Astrocyte (in vitro differentiated cells and primary cell): Measurements from ENCODE around the gene TTBK2.

Source experiments
- CTCF ChIP-seq: IDR thresholded peaks from 2 replicates; pipeline ENCODE4 v1.5.1; 2011; ENCODE audit warnings: low read depth, mild to moderate bottlenecking, inconsistent platforms, low read length, moderate library complexity; ENCODE audit not compliant: insufficient read depth
- EZH2 ChIP-seq: IDR thresholded peaks from 2 replicates; pipeline ENCODE4 v1.6.1; 2012; ENCODE audit warnings: mild to moderate bottlenecking, low read length, inconsistent platforms; ENCODE audit not compliant: insufficient read depth

GRCh38 chr15:42725331-42725903 is 195.2 kb downstream of the TTBK2 start:
- TF ChIP-seq CTCF (no peak), EZH2 (no peak)
